Rectal smooth muscle tissue (tissue), 1 donor: ENCODE measurements around the gene GLB1L2.

Experiments used
- H3K27ac ChIP-seq: one replicate; pipeline ENCODE4 v1.7.0; 2013; ENCODE audit warnings: low read depth, low read length, inconsistent platforms
- H3K27me3 ChIP-seq: one replicate; pipeline ENCODE4 v1.7.0; 2013; ENCODE audit warnings: low read length; ENCODE audit not compliant: control insufficient read depth, insufficient read depth
- H3K36me3 ChIP-seq: one replicate; pipeline ENCODE4 v1.7.0; 2013; ENCODE audit warnings: low read length; ENCODE audit not compliant: control insufficient read depth, insufficient read depth
- H3K4me1 ChIP-seq: one replicate; pipeline ENCODE4 v1.7.0; 2013; ENCODE audit warnings: low read length; ENCODE audit not compliant: control insufficient read depth, insufficient read depth
- H3K4me3 ChIP-seq: one replicate; pipeline ENCODE4 v1.7.0; 2013; ENCODE audit warnings: low read length
- H3K9ac ChIP-seq: one replicate; pipeline ENCODE4 v1.7.0; 2013; ENCODE audit warnings: low read length

Gene GLB1L2

GRCh38 chr11:134356656-134357544 is 25.1 kb downstream of the GLB1L2 start:
- no peak overlapping the region for H3K4me3 ChIP-seq
- no peaks in the 10 kb centered on the region for H3K4me1 ChIP-seq
- no peak overlapping the region for H3K27ac ChIP-seq
- no peaks in the 10 kb centered on the region for H3K27me3 ChIP-seq
- H3K9ac ChIP-seq, result no peak overlapping the region
- no peaks in the 10 kb centered on the region for H3K36me3 ChIP-seq

- Histone ChIP-seq H3K27me3 (no peaks in the 10 kb centered on the region), H3K4me3 (no peak overlapping the region), H3K4me1 (no peaks in the 10 kb centered on the region)
Measured at GRCh38 chr11:134357545-134357839, 25.7 kb downstream of the GLB1L2 start.

GRCh38 chr11:134358165-134358855 is 26.5 kb downstream of the GLB1L2 start:
- Histone ChIP-seq H3K9ac (no peak overlapping the region), H3K27ac (no peak overlapping the region), H3K4me3 (no peak overlapping the region), H3K4me1 (no peaks in the 10 kb centered on the region), H3K27me3 (no peaks in the 10 kb centered on the region), H3K36me3 (no peaks in the 10 kb centered on the region)

More at GRCh38 chr11:134357545-134357839, 25.7 kb downstream of the GLB1L2 start:
- Histone ChIP-seq H3K9ac (no peak overlapping the region), H3K27ac (no peak overlapping the region), H3K36me3 (no peaks in the 10 kb centered on the region)

GRCh38 chr11:134358856-134359490 is 27.2 kb downstream of the GLB1L2 start:
- Histone ChIP-seq H3K9ac (no peak overlapping the region), H3K4me3 (no peak overlapping the region), H3K36me3 (no peaks in the 10 kb centered on the region), H3K4me1 (no peaks in the 10 kb centered on the region), H3K27ac (no peak overlapping the region), H3K27me3 (no peaks in the 10 kb centered on the region)

- Histone ChIP-seq H3K9ac (no peak overlapping the region), H3K27ac (no peak overlapping the region), H3K4me3 (no peak overlapping the region), H3K36me3 (no peaks in the 10 kb centered on the region), H3K4me1 (no peaks in the 10 kb centered on the region), H3K27me3 (no peaks in the 10 kb centered on the region)
Measured at GRCh38 chr11:134359646-134360045, 27.9 kb downstream of the GLB1L2 start.

- Histone ChIP-seq H3K9ac (no peak overlapping the region), H3K36me3 (no peaks in the 10 kb centered on the region), H3K27ac (no peak overlapping the region), H3K4me3 (no peak overlapping the region), H3K4me1 (no peaks in the 10 kb centered on the region), H3K27me3 (no peaks in the 10 kb centered on the region)
Measured at GRCh38 chr11:134360050-134360835, 28.5 kb downstream of the GLB1L2 start.

GRCh38 chr11:134361661-134362060 is 29.9 kb downstream of the GLB1L2 start:
- no peak overlapping the region for H3K9ac ChIP-seq
- no peak overlapping the region for H3K27ac ChIP-seq
- H3K27me3 ChIP-seq, result no peaks in the 10 kb centered on the region
- H3K36me3 ChIP-seq, result no peaks in the 10 kb centered on the region
- no peaks in the 10 kb centered on the region for H3K4me1 ChIP-seq
- H3K4me3 ChIP-seq, result no peak overlapping the region

GRCh38 chr11:134362192-134362901 is 30.6 kb downstream of the GLB1L2 start:
- no peaks in the 10 kb centered on the region for H3K27me3 ChIP-seq
- no peaks in the 10 kb centered on the region for H3K36me3 ChIP-seq
- no peaks in the 10 kb centered on the region for H3K4me1 ChIP-seq
- H3K27ac ChIP-seq, result no peak overlapping the region
- no peak overlapping the region for H3K9ac ChIP-seq
- no peak overlapping the region for H3K4me3 ChIP-seq

GRCh38 chr11:134363161-134363560 is 31.4 kb downstream of the GLB1L2 start:
- no peaks in the 10 kb centered on the region for H3K27me3 ChIP-seq
- no peaks in the 10 kb centered on the region for H3K4me1 ChIP-seq
- no peak overlapping the region for H3K27ac ChIP-seq
- H3K36me3 ChIP-seq, result no peaks in the 10 kb centered on the region
- no peak overlapping the region for H3K9ac ChIP-seq
- no peak overlapping the region for H3K4me3 ChIP-seq

- H3K9ac ChIP-seq, result no peak overlapping the region
- no peak overlapping the region for H3K27ac ChIP-seq
- no peaks in the 10 kb centered on the region for H3K27me3 ChIP-seq
- H3K4me1 ChIP-seq, result no peaks in the 10 kb centered on the region
- H3K4me3 ChIP-seq, result no peak overlapping the region
- H3K36me3 ChIP-seq, result no peaks in the 10 kb centered on the region
Measured at GRCh38 chr11:134363592-134363991, 31.8 kb downstream of the GLB1L2 start.

- Histone ChIP-seq H3K27ac (no peak overlapping the region), H3K36me3 (no peaks in the 10 kb centered on the region), H3K27me3 (no peaks in the 10 kb centered on the region), H3K4me3 (no peak overlapping the region), H3K4me1 (no peaks in the 10 kb centered on the region), H3K9ac (no peak overlapping the region)
Measured at GRCh38 chr11:134364261-134364660, 32.5 kb downstream of the GLB1L2 start.
